Measurements from ENCODE around the gene ELP4. TPM values are rescaled to one million over a fixed set of nuclear protein-coding genes. Genes with fewer than 3 reads are reported as not detected.

ELP4 gene
- total and polyA plus RNA-seq, 9 of the 15 experiments (the other 6 are each of a cell fraction or from before 2014, with no cell fraction given): 24.1 to 60.3 (median 38.7) TPM

GRCh38 chr11:31761636-31762035 lies 252.1 kb downstream of the ELP4 start:
- Histone ChIP-seq H3K36me3 (ENCODE audit: control insufficient read depth, insufficient read depth, low read length) (no peaks in the 10 kb centered on the region), H4K20me1 (replicated peaks; ENCODE audit: control insufficient read depth, insufficient read depth, low read length) (no peaks in the 10 kb centered on the region), H3K4me1 (replicated peaks in 1 of 2; ENCODE audit: control insufficient read depth in 2 of 2, insufficient read depth in 2 of 2, low read length in 2 of 2) (no peaks in the 10 kb centered on the region), H3K4me2 (ENCODE audit: insufficient read depth, low read length) (no peak overlapping the region), H3K79me2 (ENCODE audit: control insufficient read depth, insufficient read depth, low read length) (no peaks in the 10 kb centered on the region), H3K4me3 (no peak overlapping the region), H3K9me1 (ENCODE audit: control insufficient read depth, insufficient read depth, low read length) (no peaks in the 10 kb centered on the region), H3K9ac (ENCODE audit: insufficient read depth in 1 of 2, low read depth in 2 of 2, low read length in 2 of 2) (no peak overlapping the region), H2AFZ (ENCODE audit: low read depth, low read length) (no peak overlapping the region), H3K27me3 (ENCODE audit: control insufficient read depth in 2 of 2, insufficient read depth in 2 of 2, low read length in 2 of 2) (no peaks in the 10 kb centered on the region), H3K27ac (ENCODE audit: extremely low read depth, low read depth, low read length) (no peak overlapping the region), H3K9me3 (replicated peaks; ENCODE audit: control insufficient read depth, insufficient read depth, low read depth, low read length) (no peaks in the 10 kb centered on the region)
- ATAC-seq (no peak), DNase-seq (ENCODE audit: extremely low read depth in 1 of 4, low spot score in 3 of 4) (no peak), FAIRE-seq (no peak)
- in situ Hi-C loops (cut with MboI): no loop called here
- 33% methylated on average over 1 of the region's 1 CpG for WGBS (ENCODE audit: insufficient coverage, low coverage, missing lambda C conversion rate)
- POLR2A ChIA-PET: interaction anchor here (0.5 kb wide), 1 partner anchor 236 kb away, joined by 3 read pairs; no protein-coding TSS in a partner anchor
- CTCF ChIA-PET (ENCODE audit: low intra/inter-chr PET ratio): no interaction called here
- intact Hi-C loops (cut with micrococcal nuclease): no loop called here
- no TSS peak for BruUV-seq (replicated peaks)
- no peak for TF ChIP-seq TARDBP (IDR thresholded peaks at IDR 0.05)
- TF ChIP-seq PBX2 (CRISPR knock-in tag; IDR thresholded peaks at IDR 0.05; ENCODE audit: low read depth): no peak
- TF ChIP-seq PBX2 (tag; conservative IDR thresholded peaks at IDR 0.05; ENCODE audit: low read depth): no peak
- no peak for TF ChIP-seq HMGN3 (IDR thresholded peaks at IDR 0.05; ENCODE audit: borderline replicate concordance, extremely low read depth, insufficient read length, low read depth, low read length)
- no peak for TF ChIP-seq JUNB (CRISPR knock-in tag; conservative IDR thresholded peaks at IDR 0.05)
- no peak for TF ChIP-seq BHLHE40 (IDR thresholded peaks at IDR 0.05; ENCODE audit: low read length)
- TF ChIP-seq ZNF133 (CRISPR knock-in tag; IDR thresholded peaks at IDR 0.05): no peak
- no peak for TF ChIP-seq PHTF2 (CRISPR knock-in tag; IDR thresholded peaks at IDR 0.05)
- TF ChIP-seq NR1H2 (CRISPR knock-in tag; IDR thresholded peaks at IDR 0.05): no peak
- TF ChIP-seq NR4A1 (CRISPR knock-in tag; IDR thresholded peaks at IDR 0.05): no peak
- no peak for TF ChIP-seq NR4A1 (tag; IDR thresholded peaks at IDR 0.05)
- no peak for TF ChIP-seq KDM4B (IDR thresholded peaks at IDR 0.05; ENCODE audit: borderline replicate concordance in 2 of 2, low read depth in 1 of 2)

All from K562 (cell line).